Erythroblast (primary cell): Measurements from ENCODE around the gene GTF2A2.

Source experiments
- GATA1 ChIP-seq: IDR thresholded peaks from 2 replicates; pipeline ENCODE4 v1.6.1; 2011; ENCODE audit warnings: low read depth, mild to moderate bottlenecking, control low read depth, low read length, moderate library complexity
- POLR2A ChIP-seq: IDR thresholded peaks from 2 replicates; pipeline ENCODE4 v1.6.1; 2011; ENCODE audit warnings: mild to moderate bottlenecking, low read length

DNA sequence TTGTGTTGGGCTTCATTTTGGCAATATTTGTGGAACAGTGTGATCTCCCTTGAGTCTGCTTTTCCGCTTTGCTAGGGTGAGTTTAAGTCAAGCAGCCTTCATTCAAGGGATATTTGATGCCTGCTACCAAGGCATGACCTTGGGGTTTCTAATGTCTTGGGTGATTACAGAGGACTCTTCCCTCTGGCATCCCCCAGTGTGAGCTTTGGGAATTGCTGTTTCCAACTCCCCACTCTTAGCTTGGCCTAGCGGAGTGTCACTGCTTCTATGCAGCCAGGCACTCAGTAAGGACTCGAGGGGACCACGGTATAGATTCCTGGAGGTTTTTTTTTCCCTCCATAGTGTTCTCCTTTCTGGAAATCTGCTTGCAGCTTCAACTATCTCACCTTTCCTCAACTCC is 24.6 kb downstream of the GTF2A2 start:
- no peak for TF ChIP-seq POLR2A
- no peak for TF ChIP-seq GATA1
